ENCODE results near the gene NUDT5. TPM values are rescaled to one million over a fixed set of nuclear protein-coding genes. Genes with fewer than 3 reads are reported as not detected.

Gene NUDT5
- total and polyA plus RNA-seq, 2 experiments from 2014 or later = 33.2 to 107 TPM

- DNase-seq = no peak
- H3K9me3 ChIP-seq (ENCODE audit: low read depth) = no peaks in the 10 kb centered on the region
- H4K20me1 ChIP-seq (ENCODE audit: insufficient read depth) = no peaks in the 10 kb centered on the region
- H3K36me3 ChIP-seq (ENCODE audit: low read depth) = peaks cover 43% of the 10 kb centered on the region
- no peaks in the 10 kb centered on the region for H3K9me2 ChIP-seq (ENCODE audit: insufficient read depth)
- no peak overlapping the region for H3K4me2 ChIP-seq (ENCODE audit: unreplicated experiment)
- 0 out of 2 replicates have a peak, but pooled peaks cover 7% of the 10 kb centered on the region for H3F3A ChIP-seq (ENCODE audit: insufficient read depth)
- H3K79me2 ChIP-seq (ENCODE audit: insufficient read depth) = no peaks in the 10 kb centered on the region
- H3K27me3 ChIP-seq (replicated peaks; ENCODE audit: insufficient read depth) = no peaks in the 10 kb centered on the region
- H2AFZ ChIP-seq = no peak overlapping the region
- H3K27ac ChIP-seq = no peak overlapping the region
- TF ChIP-seq EZH2 (IDR thresholded peaks at IDR 0.05; ENCODE audit: insufficient read depth, poor library complexity, severe bottlenecking) (no peak), EZH2phosphoT487 (IDR thresholded peaks at IDR 0.05; ENCODE audit: insufficient read depth, low read depth) (no peak)
- 96 to 98% methylated on average over 12 of the region's 12 CpGs for WGBS, 2 experiments (ENCODE audit: low coverage in 1 of 2, low lambda C conversion rate in 2 of 2, missing lambda C conversion rate in 2 of 2)
- no peaks in the 10 kb centered on the region for H3K4me1 ChIP-seq (ENCODE audit: insufficient read depth)
- H3K4me3 ChIP-seq = no peak overlapping the region
- no peak overlapping the region for H3K9ac ChIP-seq
- in situ Hi-C loops (cut with MboI) = no loop called here
Measured at GRCh38 chr10:12164085-12164484, 31.6 kb downstream of the NUDT5 start.

- Histone ChIP-seq H3K9me3 (ENCODE audit: low read depth) (no peaks in the 10 kb centered on the region), H3K27ac (no peak overlapping the region), H3K4me3 (no peak overlapping the region), H3K36me3 (ENCODE audit: low read depth) (peaks cover 48% of the 10 kb centered on the region), H3K4me1 (ENCODE audit: insufficient read depth) (no peaks in the 10 kb centered on the region), H3K79me2 (ENCODE audit: insufficient read depth) (no peaks in the 10 kb centered on the region), H3K9ac (no peak overlapping the region), H3K9me2 (ENCODE audit: insufficient read depth) (no peaks in the 10 kb centered on the region), H3K4me2 (ENCODE audit: unreplicated experiment) (no peak overlapping the region), H3F3A (ENCODE audit: insufficient read depth) (0 out of 2 replicates have a peak, but pooled peaks cover 7% of the 10 kb centered on the region), H4K20me1 (ENCODE audit: insufficient read depth) (no peaks in the 10 kb centered on the region), H2AFZ (no peak overlapping the region), H3K27me3 (replicated peaks; ENCODE audit: insufficient read depth) (no peaks in the 10 kb centered on the region)
- TF ChIP-seq EZH2 (IDR thresholded peaks at IDR 0.05; ENCODE audit: insufficient read depth, poor library complexity, severe bottlenecking) (no peak), EZH2phosphoT487 (IDR thresholded peaks at IDR 0.05; ENCODE audit: insufficient read depth, low read depth) (no peak)
- WGBS, 2 experiments (ENCODE audit: low coverage in 1 of 2, low lambda C conversion rate in 2 of 2, missing lambda C conversion rate in 2 of 2) = 94 to 99% methylated on average over 6 of the region's 6 CpGs
- in situ Hi-C loops (cut with MboI) = no loop called here
- DNase-seq = no peak
Measured at GRCh38 chr10:12162927-12163326, 32.8 kb downstream of the NUDT5 start.

GRCh38 chr10:12160664-12161063 is 35.0 kb downstream of the NUDT5 start:
- TF ChIP-seq EZH2 (IDR thresholded peaks at IDR 0.05; ENCODE audit: insufficient read depth, poor library complexity, severe bottlenecking) = no peak
- no peak for TF ChIP-seq EZH2phosphoT487 (IDR thresholded peaks at IDR 0.05; ENCODE audit: insufficient read depth, low read depth)
- H4K20me1 ChIP-seq (ENCODE audit: insufficient read depth) = no peaks in the 10 kb centered on the region

GRCh38 chr10:12158111-12158510 is 37.6 kb downstream of the NUDT5 start:
- no peak for TF ChIP-seq EZH2phosphoT487 (IDR thresholded peaks at IDR 0.05; ENCODE audit: insufficient read depth, low read depth)
- no peak for TF ChIP-seq EZH2 (IDR thresholded peaks at IDR 0.05; ENCODE audit: insufficient read depth, poor library complexity, severe bottlenecking)
- in situ Hi-C loops (cut with MboI) = no loop called here
- H3K4me3 ChIP-seq = no peak overlapping the region

More at GRCh38 chr10:12160664-12161063, 35.0 kb downstream of the NUDT5 start:
- no peak overlapping the region for H3K9ac ChIP-seq
- H3K27ac ChIP-seq = no peak overlapping the region
- DNase-seq = no peak
- H3K4me3 ChIP-seq = no peak overlapping the region
- H3K4me1 ChIP-seq (ENCODE audit: insufficient read depth) = no peaks in the 10 kb centered on the region
- no peak overlapping the region for H2AFZ ChIP-seq
- H3K36me3 ChIP-seq (ENCODE audit: low read depth) = peaks cover 30% of the 10 kb centered on the region; the same call in 1 of the 2 replicates
- in situ Hi-C loops (cut with MboI) = no loop called here
- no peaks in the 10 kb centered on the region for H3K79me2 ChIP-seq (ENCODE audit: insufficient read depth)
- WGBS, 2 experiments (ENCODE audit: low coverage in 1 of 2, low lambda C conversion rate in 2 of 2, missing lambda C conversion rate in 2 of 2) = 94 to 95% methylated on average over 5 of the region's 5 CpGs
- H3K4me2 ChIP-seq (ENCODE audit: unreplicated experiment) = no peak overlapping the region
- no peaks in the 10 kb centered on the region for H3K9me3 ChIP-seq (ENCODE audit: low read depth)
- H3F3A ChIP-seq (ENCODE audit: insufficient read depth) = 0 out of 2 replicates have a peak, but pooled peaks cover 7% of the 10 kb centered on the region
- no peaks in the 10 kb centered on the region for H3K9me2 ChIP-seq (ENCODE audit: insufficient read depth)
- no peaks in the 10 kb centered on the region for H3K27me3 ChIP-seq (replicated peaks; ENCODE audit: insufficient read depth)

More at GRCh38 chr10:12158111-12158510, 37.6 kb downstream of the NUDT5 start:
- Histone ChIP-seq H3K79me2 (ENCODE audit: insufficient read depth) (no peaks in the 10 kb centered on the region), H3K4me1 (ENCODE audit: insufficient read depth) (no peaks in the 10 kb centered on the region), H2AFZ (no peak overlapping the region), H4K20me1 (ENCODE audit: insufficient read depth) (no peaks in the 10 kb centered on the region), H3K9me3 (ENCODE audit: low read depth) (no peaks in the 10 kb centered on the region), H3F3A (ENCODE audit: insufficient read depth) (no peaks in the 10 kb centered on the region), H3K9ac (no peak overlapping the region), H3K27ac (no peak overlapping the region), H3K9me2 (ENCODE audit: insufficient read depth) (no peaks in the 10 kb centered on the region), H3K27me3 (replicated peaks; ENCODE audit: insufficient read depth) (no peaks in the 10 kb centered on the region), H3K4me2 (ENCODE audit: unreplicated experiment) (no peak overlapping the region), H3K36me3 (ENCODE audit: low read depth) (peaks cover 28% of the 10 kb centered on the region; the same call in 1 of the 2 replicates)
- DNase-seq = no peak
- 95 to 98% methylated on average over 3 of the region's 3 CpGs for WGBS, 2 experiments (ENCODE audit: low coverage in 1 of 2, low lambda C conversion rate in 2 of 2, missing lambda C conversion rate in 2 of 2)

Measured in GM23248 (cell line).